ENCODE measurements around the gene HOXC6.

The HOXC6 gene

GRCh38 chr12:54002915-54003389, 25.3 kb upstream of the HOXC6 start:
- DNase-seq = no peak

- DNase-seq = no peak
Measured at GRCh38 chr12:54003625-54004024, 24.6 kb upstream of the HOXC6 start.

- no peak for DNase-seq
Measured at GRCh38 chr12:54004063-54004840, 24.0 kb upstream of the HOXC6 start.

GRCh38 chr12:54004841-54005530, 23.3 kb upstream of the HOXC6 start:
- no peak for DNase-seq

- no peak for DNase-seq
Measured at GRCh38 chr12:54005531-54005852, 22.7 kb upstream of the HOXC6 start.

GRCh38 chr12:54005853-54006558, 22.2 kb upstream of the HOXC6 start:
- peak in 1 of 2 donors; percentile 66 for DNase-seq

GRCh38 chr12:54006559-54007220, 21.6 kb upstream of the HOXC6 start:
- no peak for DNase-seq

- DNase-seq = no peak
Measured at GRCh38 chr12:54007538-54008259, 20.5 kb upstream of the HOXC6 start.

- no peak for DNase-seq
Measured at GRCh38 chr12:54008260-54008552, 20.0 kb upstream of the HOXC6 start.

- no peak for DNase-seq
Measured at GRCh38 chr12:54009171-54010052, 18.8 kb upstream of the HOXC6 start.

- DNase-seq = no peak
Measured at GRCh38 chr12:54010053-54010971, 17.9 kb upstream of the HOXC6 start.

GRCh38 chr12:54010972-54011664, 17.1 kb upstream of the HOXC6 start:
- no peak for DNase-seq

- no peak for DNase-seq
Measured at GRCh38 chr12:54011665-54012532, 16.3 kb upstream of the HOXC6 start.

- no peak for DNase-seq
Measured at GRCh38 chr12:54012631-54013409, 15.4 kb upstream of the HOXC6 start.

GRCh38 chr12:54014377-54015017, 13.7 kb upstream of the HOXC6 start:
- DNase-seq = no peak

- no peak for DNase-seq
Measured at GRCh38 chr12:54015018-54015931, 13.0 kb upstream of the HOXC6 start.
